ENCODE measurements around the gene XRCC4.

DNA sequence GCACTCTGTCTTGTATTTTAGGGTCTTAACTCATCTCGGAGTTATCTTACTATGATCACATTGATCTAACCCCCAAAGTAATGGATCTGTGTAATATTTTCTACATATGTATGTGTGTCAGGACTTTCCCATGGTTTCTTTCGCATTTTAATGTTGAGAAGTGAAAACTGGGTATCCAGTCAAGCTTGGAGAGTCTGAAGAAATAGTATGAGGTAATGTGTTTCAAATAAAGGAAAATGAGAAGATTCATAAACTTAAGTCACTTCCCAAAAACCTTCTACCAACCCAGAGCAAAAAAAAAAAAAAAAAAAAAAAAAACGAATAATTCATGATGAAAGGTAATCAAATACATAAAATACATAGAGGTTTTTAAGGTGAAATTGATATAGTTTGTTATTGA lies 206.4 kb downstream of the XRCC4 start:
- TF ChIP-seq, protein P1, sequence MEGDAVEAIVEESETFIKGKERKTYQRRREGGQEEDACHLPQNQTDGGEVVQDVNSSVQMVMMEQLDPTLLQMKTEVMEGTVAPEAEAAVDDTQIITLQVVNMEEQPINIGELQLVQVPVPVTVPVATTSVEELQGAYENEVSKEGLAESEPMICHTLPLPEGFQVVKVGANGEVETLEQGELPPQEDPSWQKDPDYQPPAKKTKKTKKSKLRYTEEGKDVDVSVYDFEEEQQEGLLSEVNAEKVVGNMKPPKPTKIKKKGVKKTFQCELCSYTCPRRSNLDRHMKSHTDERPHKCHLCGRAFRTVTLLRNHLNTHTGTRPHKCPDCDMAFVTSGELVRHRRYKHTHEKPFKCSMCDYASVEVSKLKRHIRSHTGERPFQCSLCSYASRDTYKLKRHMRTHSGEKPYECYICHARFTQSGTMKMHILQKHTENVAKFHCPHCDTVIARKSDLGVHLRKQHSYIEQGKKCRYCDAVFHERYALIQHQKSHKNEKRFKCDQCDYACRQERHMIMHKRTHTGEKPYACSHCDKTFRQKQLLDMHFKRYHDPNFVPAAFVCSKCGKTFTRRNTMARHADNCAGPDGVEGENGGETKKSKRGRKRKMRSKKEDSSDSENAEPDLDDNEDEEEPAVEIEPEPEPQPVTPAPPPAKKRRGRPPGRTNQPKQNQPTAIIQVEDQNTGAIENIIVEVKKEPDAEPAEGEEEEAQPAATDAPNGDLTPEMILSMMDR (IDR thresholded peaks at IDR 0.05 in 2 of 3, conservative IDR thresholded peaks at IDR 0.05 in 1 of 3; ENCODE audit: borderline replicate concordance in 1 of 3, insufficient read depth in 1 of 3, low read depth in 2 of 3, low read length in 2 of 3) = no peak
- no peak for TF ChIP-seq EZH2phosphoT487 (IDR thresholded peaks at IDR 0.05; ENCODE audit: borderline replicate concordance)
- no peak for TF ChIP-seq YY1 (IDR thresholded peaks at IDR 0.05; ENCODE audit: extremely low read depth, insufficient replicate concordance, low read depth, low read length)
- TF ChIP-seq POLR2A (IDR thresholded peaks at IDR 0.05; ENCODE audit: borderline replicate concordance, extremely low read depth, insufficient read depth, insufficient read length) = no peak
- TF ChIP-seq, protein P2, sequence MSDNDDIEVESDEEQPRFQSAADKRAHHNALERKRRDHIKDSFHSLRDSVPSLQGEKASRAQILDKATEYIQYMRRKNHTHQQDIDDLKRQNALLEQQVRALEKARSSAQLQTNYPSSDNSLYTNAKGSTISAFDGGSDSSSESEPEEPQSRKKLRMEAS (IDR thresholded peaks at IDR 0.05) = no peak
- no peak for TF ChIP-seq ELF1 (IDR thresholded peaks at IDR 0.05; ENCODE audit: borderline replicate concordance, low read depth)
- TF ChIP-seq EZH2 (IDR thresholded peaks at IDR 0.05) = no peak
- TF ChIP-seq JUND (IDR thresholded peaks at IDR 0.05) = no peak
- TF ChIP-seq RAD21 (IDR thresholded peaks at IDR 0.05; ENCODE audit: low read depth) = no peak
